Stimulated activated CD4-positive, alpha-beta T cell treated with anti-CD3 and anti-CD28 coated beads, Interleukin-2, amount 100 ng/mL, for 24 hours (primary cell): ENCODE results near the gene PARD6A.
A peak's percentile ranks its signal among the peaks of the same experiment; 100 is the strongest.
"Not testable (repeated sequence)": the region's sequence is repeated elsewhere in the genome, so short reads cannot be mapped to it uniquely, and the experiment has no call there.

Source experiments
- DNase-seq, 2 donors: peaks; one replicate each; pipeline ENCODE4 v3.0.0-alpha.2; 2020

PARD6A gene

GRCh38 chr16:67667817-67668494 is 7.2 kb downstream of the PARD6A start:
- DNase-seq, result peak; percentile 81 to 82

- peak in 1 of 2 donors; percentile 40 for DNase-seq
Measured at GRCh38 chr16:67668495-67669157, 7.9 kb downstream of the PARD6A start.

GRCh38 chr16:67669499-67670101 is 8.8 kb downstream of the PARD6A start:
- no peak for DNase-seq

- DNase-seq, result no peak
Measured at GRCh38 chr16:67672306-67672705, 11.5 kb downstream of the PARD6A start.

GRCh38 chr16:67672739-67673662 is 12.2 kb downstream of the PARD6A start:
- peak; percentile 59 to 62 for DNase-seq

- DNase-seq, result no peak
Measured at GRCh38 chr16:67673712-67674580, 13.2 kb downstream of the PARD6A start.

GRCh38 chr16:67674851-67675578 is 14.3 kb downstream of the PARD6A start:
- no peak for DNase-seq

GRCh38 chr16:67675579-67675935 is 14.8 kb downstream of the PARD6A start:
- no peak for DNase-seq

- DNase-seq, result no peak
Measured at GRCh38 chr16:67675999-67676398, 15.2 kb downstream of the PARD6A start.

GRCh38 chr16:67676516-67676915 is 15.8 kb downstream of the PARD6A start:
- no peak for DNase-seq

- DNase-seq, result no peak
Measured at GRCh38 chr16:67676939-67677338, 16.2 kb downstream of the PARD6A start.

- no peak for DNase-seq
Measured at GRCh38 chr16:67677712-67678111, 17.0 kb downstream of the PARD6A start.

- DNase-seq, result no peak
Measured at GRCh38 chr16:67678354-67679023, 17.7 kb downstream of the PARD6A start.

GRCh38 chr16:67679935-67680897 is 19.5 kb downstream of the PARD6A start:
- DNase-seq, result no peak

- no peak for DNase-seq
Measured at GRCh38 chr16:67683767-67684166, 23.0 kb downstream of the PARD6A start.

GRCh38 chr16:67685388-67686112 is 24.8 kb downstream of the PARD6A start:
- no peak for DNase-seq

- not testable (repeated sequence) for DNase-seq
Measured at GRCh38 chr16:67693517-67694285, 32.9 kb downstream of the PARD6A start.

GRCh38 chr16:67694611-67695010 is 33.9 kb downstream of the PARD6A start:
- no peak for DNase-seq
